ENCODE data around the gene EPC1. TPM values are rescaled to one million over a fixed set of nuclear protein-coding genes. Genes with fewer than 3 reads are reported as not detected.

EPC1 gene
- total and polyA plus RNA-seq, 2 experiments from 2014 or later: 10.6 to 12.5 TPM

DNA sequence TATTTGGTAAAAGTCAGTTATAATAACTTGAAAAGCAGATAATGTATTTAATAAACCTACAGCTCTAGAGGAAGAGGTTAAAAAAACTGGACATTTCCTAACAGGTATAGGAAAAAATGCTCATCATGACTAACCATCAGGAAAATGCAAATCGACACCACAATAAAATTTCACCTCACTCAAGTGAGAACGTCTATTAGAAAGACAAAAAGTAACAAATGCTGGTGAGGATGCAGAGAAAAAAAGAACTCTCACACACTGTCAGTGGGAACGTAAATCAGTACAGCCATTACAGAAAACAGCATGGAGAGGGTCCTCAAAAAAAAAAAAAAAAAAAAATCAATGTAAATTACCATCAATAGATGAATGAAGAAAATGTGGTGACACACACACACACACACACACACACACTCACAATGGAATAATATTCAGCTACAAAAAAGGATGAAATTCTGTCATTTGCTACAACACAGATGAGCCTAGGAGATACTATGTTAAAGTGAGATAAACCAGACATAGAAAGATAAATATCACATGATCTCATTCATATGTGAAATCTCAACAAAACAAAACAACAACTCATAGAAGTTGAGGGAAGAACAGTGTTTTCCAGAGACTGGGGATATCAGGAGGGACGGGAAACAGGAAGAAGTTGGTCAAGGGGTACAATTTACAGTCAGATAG is 20.1 kb downstream of the EPC1 start:
- 73 to 78% methylated on average over 4 of the region's 4 CpGs for WGBS, 2 experiments (ENCODE audit: low coverage in 1 of 2, low lambda C conversion rate in 2 of 2, missing lambda C conversion rate in 2 of 2)
- H3F3A ChIP-seq (ENCODE audit: insufficient read depth): no peaks in the 10 kb centered on the region
- no peak overlapping the region for H3K9ac ChIP-seq
- H3K9me3 ChIP-seq (ENCODE audit: low read depth): no peaks in the 10 kb centered on the region
- no peaks in the 10 kb centered on the region for H3K9me2 ChIP-seq (ENCODE audit: insufficient read depth)
- peaks cover 33% of the 10 kb centered on the region for H3K4me1 ChIP-seq (ENCODE audit: insufficient read depth)
- no peak overlapping the region for H2AFZ ChIP-seq
- no peak overlapping the region for H3K4me2 ChIP-seq (ENCODE audit: unreplicated experiment)
- no peaks in the 10 kb centered on the region for H3K27me3 ChIP-seq (replicated peaks; ENCODE audit: insufficient read depth)
- H3K27ac ChIP-seq: no peak overlapping the region
- TF ChIP-seq EZH2phosphoT487 (IDR thresholded peaks at IDR 0.05; ENCODE audit: insufficient read depth, low read depth): no peak
- TF ChIP-seq EZH2 (IDR thresholded peaks at IDR 0.05; ENCODE audit: insufficient read depth, poor library complexity, severe bottlenecking): no peak
- in situ Hi-C loops (cut with MboI): no loop called here
- no peak overlapping the region for H3K4me3 ChIP-seq
- no peaks in the 10 kb centered on the region for H3K36me3 ChIP-seq (ENCODE audit: low read depth)
- H4K20me1 ChIP-seq (ENCODE audit: insufficient read depth): peaks cover 69% of the 10 kb centered on the region
- DNase-seq: no peak
- peaks cover 100% of the 10 kb centered on the region for H3K79me2 ChIP-seq (ENCODE audit: insufficient read depth)

- peak overlapping the region; percentile 19 for H3K4me2 ChIP-seq (ENCODE audit: unreplicated experiment)
- no peaks in the 10 kb centered on the region for H3K9me2 ChIP-seq (ENCODE audit: insufficient read depth)
- in situ Hi-C loops (cut with MboI): no loop called here
- peaks cover 100% of the 10 kb centered on the region for H3K79me2 ChIP-seq (ENCODE audit: insufficient read depth)
- H4K20me1 ChIP-seq (ENCODE audit: insufficient read depth): peaks cover 68% of the 10 kb centered on the region
- no peaks in the 10 kb centered on the region for H3K27me3 ChIP-seq (replicated peaks; ENCODE audit: insufficient read depth)
- H2AFZ ChIP-seq: no peak overlapping the region
- no peaks in the 10 kb centered on the region for H3F3A ChIP-seq (ENCODE audit: insufficient read depth)
- TF ChIP-seq EZH2phosphoT487 (IDR thresholded peaks at IDR 0.05; ENCODE audit: insufficient read depth, low read depth) (no peak), EZH2 (IDR thresholded peaks at IDR 0.05; ENCODE audit: insufficient read depth, poor library complexity, severe bottlenecking) (no peak)
- no peak overlapping the region for H3K9ac ChIP-seq
- no peak overlapping the region for H3K27ac ChIP-seq
- H3K9me3 ChIP-seq (ENCODE audit: low read depth): no peaks in the 10 kb centered on the region
- DNase-seq: no peak
- no peak overlapping the region for H3K4me3 ChIP-seq
- WGBS, 2 experiments (ENCODE audit: low coverage in 1 of 2, low lambda C conversion rate in 2 of 2, missing lambda C conversion rate in 2 of 2): 61 to 62% methylated on average over 4 of the region's 4 CpGs
- peaks cover 33% of the 10 kb centered on the region for H3K4me1 ChIP-seq (ENCODE audit: insufficient read depth)
- H3K36me3 ChIP-seq (ENCODE audit: low read depth): no peaks in the 10 kb centered on the region
Observed at GRCh38 chr10:32326119-32326518, 20.8 kb downstream of the EPC1 start.

DNA sequence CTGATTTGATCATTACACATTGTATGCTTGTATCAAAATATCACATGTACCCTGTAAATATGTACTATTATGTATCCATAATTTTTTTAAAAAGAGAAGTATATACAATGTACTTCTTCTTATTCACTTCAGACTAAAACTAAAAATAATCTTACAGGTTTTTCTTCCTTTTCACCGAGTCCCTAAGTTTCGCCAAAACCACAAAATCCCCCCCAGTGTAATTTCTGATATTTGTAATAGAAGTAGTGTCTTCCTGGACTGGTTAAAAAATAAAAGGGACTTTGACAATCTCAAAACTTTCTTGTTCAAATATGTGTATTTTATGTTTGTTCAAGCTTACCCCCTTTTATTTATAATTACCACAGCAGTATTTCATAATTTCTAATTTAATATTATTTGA is 23.9 kb downstream of the EPC1 start:
- in situ Hi-C loops (cut with MboI): no loop called here
- no peak for DNase-seq
- H3K9me2 ChIP-seq (ENCODE audit: insufficient read depth): no peaks in the 10 kb centered on the region
- no peak overlapping the region for H3K4me2 ChIP-seq (ENCODE audit: unreplicated experiment)
- no peak overlapping the region for H3K27ac ChIP-seq
- no peaks in the 10 kb centered on the region for H3K27me3 ChIP-seq (replicated peaks; ENCODE audit: insufficient read depth)
- H3K79me2 ChIP-seq (ENCODE audit: insufficient read depth): peaks cover 100% of the 10 kb centered on the region
- no peak overlapping the region for H3K4me3 ChIP-seq
- TF ChIP-seq EZH2 (IDR thresholded peaks at IDR 0.05; ENCODE audit: insufficient read depth, poor library complexity, severe bottlenecking) (no peak), EZH2phosphoT487 (IDR thresholded peaks at IDR 0.05; ENCODE audit: insufficient read depth, low read depth) (no peak)
- no peaks in the 10 kb centered on the region for H3K36me3 ChIP-seq (ENCODE audit: low read depth)
- peaks cover 62% of the 10 kb centered on the region for H4K20me1 ChIP-seq (ENCODE audit: insufficient read depth)
- WGBS, 2 experiments (ENCODE audit: low coverage in 1 of 2, low lambda C conversion rate in 2 of 2, missing lambda C conversion rate in 2 of 2): 96 to 100% methylated on average over 2 of the region's 2 CpGs
- peaks cover 35% of the 10 kb centered on the region for H3K4me1 ChIP-seq (ENCODE audit: insufficient read depth)
- H3K9ac ChIP-seq: no peak overlapping the region
- no peaks in the 10 kb centered on the region for H3K9me3 ChIP-seq (ENCODE audit: low read depth)
- H2AFZ ChIP-seq: no peak overlapping the region
- peaks cover 12% of the 10 kb centered on the region; the same call in 1 of the 2 replicates for H3F3A ChIP-seq (ENCODE audit: insufficient read depth)

DNA sequence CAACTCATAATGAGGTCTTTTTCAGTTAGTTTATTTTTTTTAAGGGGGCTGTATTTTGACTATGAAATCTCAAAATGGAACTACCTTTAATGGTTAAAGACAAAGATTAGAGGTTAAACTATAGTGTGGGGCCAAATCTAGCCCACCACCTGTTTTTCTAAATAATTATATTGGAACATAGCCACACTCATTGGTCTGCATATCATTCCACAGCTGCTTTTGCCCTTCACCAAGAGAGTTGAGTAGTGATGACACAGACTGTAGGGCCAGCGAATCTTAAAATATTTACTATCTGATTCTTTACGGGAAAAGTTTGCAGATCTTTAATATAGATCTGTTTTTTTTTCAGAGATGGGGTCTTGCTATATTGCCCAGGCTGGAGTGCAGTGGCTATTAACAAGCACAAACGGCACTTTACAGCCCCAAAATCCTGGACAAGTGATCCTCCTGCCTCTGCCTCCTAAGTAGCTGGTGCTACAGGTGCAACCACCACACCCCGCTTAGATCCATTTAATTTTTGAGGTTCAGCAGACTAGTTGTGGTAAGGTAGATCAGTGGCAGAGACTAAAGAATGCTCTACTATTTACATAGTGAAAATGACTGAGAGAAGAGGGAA is 25.8 kb downstream of the EPC1 start:
- Histone ChIP-seq H3K27ac (no peak overlapping the region), H3K9ac (no peak overlapping the region), H3K27me3 (replicated peaks; ENCODE audit: insufficient read depth) (no peaks in the 10 kb centered on the region), H3F3A (ENCODE audit: insufficient read depth) (peaks cover 20% of the 10 kb centered on the region; the same call in 1 of the 2 replicates), H4K20me1 (ENCODE audit: insufficient read depth) (peaks cover 50% of the 10 kb centered on the region), H2AFZ (no peak overlapping the region), H3K4me1 (ENCODE audit: insufficient read depth) (peaks cover 35% of the 10 kb centered on the region), H3K36me3 (ENCODE audit: low read depth) (no peaks in the 10 kb centered on the region), H3K9me3 (ENCODE audit: low read depth) (no peaks in the 10 kb centered on the region), H3K4me2 (ENCODE audit: unreplicated experiment) (no peak overlapping the region), H3K9me2 (ENCODE audit: insufficient read depth) (no peaks in the 10 kb centered on the region), H3K4me3 (no peak overlapping the region), H3K79me2 (ENCODE audit: insufficient read depth) (peaks cover 100% of the 10 kb centered on the region)
- 96 to 99% methylated on average over 4 of the region's 4 CpGs for WGBS, 2 experiments (ENCODE audit: low coverage in 1 of 2, low lambda C conversion rate in 2 of 2, missing lambda C conversion rate in 2 of 2)
- in situ Hi-C loops (cut with MboI): no loop called here
- no peak for TF ChIP-seq EZH2phosphoT487 (IDR thresholded peaks at IDR 0.05; ENCODE audit: insufficient read depth, low read depth)
- no peak for TF ChIP-seq EZH2 (IDR thresholded peaks at IDR 0.05; ENCODE audit: insufficient read depth, poor library complexity, severe bottlenecking)
- DNase-seq: no peak

Data from GM23248 (cell line).